NT2/D1 (cell line): ENCODE data around the gene SGK1.
"Not testable (repeated sequence)": the region's sequence is repeated elsewhere in the genome, so short reads cannot be mapped to it uniquely, and the experiment has no call there.

ENCODE experiments used
- DNase-seq: peaks from one replicate; pipeline ENCODE4 v3.0.0-alpha.2; 2011; ENCODE audit warnings: low read depth, low spot score
- H3K27me3 ChIP-seq: 2 replicates; pipeline ENCODE4 v1.6.0; 2011; ENCODE audit warnings: mild to moderate bottlenecking; ENCODE audit not compliant: insufficient read length, insufficient read depth
- H3K36me3 ChIP-seq: 2 replicates; pipeline ENCODE4 v1.6.1; 2011; ENCODE audit warnings: mild to moderate bottlenecking, low read length, mixed read lengths; ENCODE audit not compliant: insufficient read depth, insufficient read length
- H3K4me1 ChIP-seq: 2 replicates; pipeline ENCODE4 v1.5.1; 2011; ENCODE audit not compliant: insufficient read depth, insufficient read length
- H3K4me3 ChIP-seq: 2 replicates; pipeline ENCODE4 v1.5.1; 2011; ENCODE audit warnings: low read depth; ENCODE audit not compliant: insufficient read length
- H3K9ac ChIP-seq: 2 replicates; pipeline ENCODE4 v1.6.0; 2011; ENCODE audit warnings: low read depth; ENCODE audit not compliant: insufficient read length
- H3K9me3 ChIP-seq: 2 replicates; pipeline ENCODE4 v1.5.1; 2011; ENCODE audit warnings: mild to moderate bottlenecking, low read length; ENCODE audit not compliant: insufficient read depth
- SUZ12 ChIP-seq: IDR thresholded peaks from 2 replicates; pipeline ENCODE4 v1.6.1; 2011; ENCODE audit not compliant: insufficient read length, insufficient read depth; ENCODE audit errors: extremely low read depth
- YY1 ChIP-seq: IDR thresholded peaks from 2 replicates; pipeline ENCODE4 v1.6.1; 2011; ENCODE audit not compliant: insufficient read length, insufficient read depth
- ZNF274 ChIP-seq: IDR thresholded peaks from 2 replicates; pipeline ENCODE4 v1.6.1; 2011; ENCODE audit warnings: mild to moderate bottlenecking, low read depth, low read length

The SGK1 gene

GRCh38 chr6:134324766-134325165, 6.9 kb upstream of the SGK1 start:
- Histone ChIP-seq H3K9me3 (no peaks in the 10 kb centered on the region), H3K9ac (no peak overlapping the region), H3K36me3 (no peaks in the 10 kb centered on the region), H3K27me3 (no peaks in the 10 kb centered on the region), H3K4me1 (no peaks in the 10 kb centered on the region), H3K4me3 (no peak overlapping the region)
- no peak for DNase-seq
- TF ChIP-seq SUZ12 (no peak), ZNF274 (no peak), YY1 (no peak)

GRCh38 chr6:134324141-134324540, 6.2 kb upstream of the SGK1 start:
- Histone ChIP-seq H3K4me1 (no peaks in the 10 kb centered on the region), H3K9me3 (no peaks in the 10 kb centered on the region), H3K36me3 (no peaks in the 10 kb centered on the region), H3K27me3 (peaks cover 4% of the 10 kb centered on the region), H3K4me3 (no peak overlapping the region), H3K9ac (no peak overlapping the region)
- DNase-seq: no peak
- TF ChIP-seq ZNF274: no peak
- no peak for TF ChIP-seq YY1
- no peak for TF ChIP-seq SUZ12

GRCh38 chr6:134323698-134324097, 5.8 kb upstream of the SGK1 start:
- H3K4me1 ChIP-seq: no peaks in the 10 kb centered on the region
- TF ChIP-seq YY1 (no peak), SUZ12 (no peak), ZNF274 (no peak)
- DNase-seq: no peak

GRCh38 chr6:134323294-134323693, 5.4 kb upstream of the SGK1 start:
- peaks cover under 1% of the 10 kb centered on the region for H3K4me1 ChIP-seq
- H3K4me3 ChIP-seq: no peak overlapping the region
- peaks cover 12% of the 10 kb centered on the region for H3K27me3 ChIP-seq
- no peaks in the 10 kb centered on the region for H3K36me3 ChIP-seq
- no peak overlapping the region for H3K9ac ChIP-seq
- no peak for DNase-seq
- no peaks in the 10 kb centered on the region for H3K9me3 ChIP-seq
- no peak for TF ChIP-seq YY1
- no peak for TF ChIP-seq ZNF274
- TF ChIP-seq SUZ12: no peak

More at GRCh38 chr6:134323698-134324097, 5.8 kb upstream of the SGK1 start:
- H3K9me3 ChIP-seq: no peaks in the 10 kb centered on the region
- no peak overlapping the region for H3K9ac ChIP-seq
- H3K36me3 ChIP-seq: no peaks in the 10 kb centered on the region
- no peak overlapping the region for H3K4me3 ChIP-seq
- H3K27me3 ChIP-seq: peaks cover 8% of the 10 kb centered on the region

- Histone ChIP-seq H3K4me1 (peaks cover 2% of the 10 kb centered on the region), H3K27me3 (peaks cover 16% of the 10 kb centered on the region), H3K36me3 (no peaks in the 10 kb centered on the region), H3K9ac (no peak overlapping the region), H3K9me3 (no peaks in the 10 kb centered on the region), H3K4me3 (no peak overlapping the region)
- DNase-seq: no peak
- TF ChIP-seq SUZ12 (no peak), YY1 (no peak), ZNF274 (no peak)
Observed at GRCh38 chr6:134322216-134322615, 4.3 kb upstream of the SGK1 start.

GRCh38 chr6:134321246-134321645, 3.3 kb upstream of the SGK1 start:
- DNase-seq: no peak
- TF ChIP-seq YY1 (no peak), SUZ12 (no peak), ZNF274 (no peak)
- Histone ChIP-seq H3K4me3 (no peak overlapping the region), H3K36me3 (no peaks in the 10 kb centered on the region), H3K27me3 (peaks cover 17% of the 10 kb centered on the region), H3K4me1 (peaks cover 2% of the 10 kb centered on the region), H3K9ac (no peak overlapping the region), H3K9me3 (no peaks in the 10 kb centered on the region)

- DNase-seq, H3K4me1 ChIP-seq, H3K36me3 ChIP-seq, H3K9me3 ChIP-seq, H3K9ac ChIP-seq, H3K4me3 ChIP-seq: not testable (repeated sequence)
- peaks cover 17% of the 10 kb centered on the region for H3K27me3 ChIP-seq
Observed at GRCh38 chr6:134319686-134320085, 1.8 kb upstream of the SGK1 start.

- no peak for TF ChIP-seq YY1
- TF ChIP-seq ZNF274: no peak
- TF ChIP-seq SUZ12: no peak
- H3K4me1 ChIP-seq: peaks cover 2% of the 10 kb centered on the region
- DNase-seq: no peak
Observed at GRCh38 chr6:134318974-134319281, 1.0 kb upstream of the SGK1 start.

More at GRCh38 chr6:134318974-134319281, 1.0 kb upstream of the SGK1 start:
- no peaks in the 10 kb centered on the region for H3K36me3 ChIP-seq
- no peaks in the 10 kb centered on the region for H3K9me3 ChIP-seq
- H3K27me3 ChIP-seq: peaks cover 17% of the 10 kb centered on the region
- no peak overlapping the region for H3K4me3 ChIP-seq
- no peak overlapping the region for H3K9ac ChIP-seq
